GM06990 (cell line): ENCODE data around the gene ADAP1.

ENCODE experiments used
- DNase-seq: peaks from one replicate; pipeline ENCODE4 v3.0.0-alpha.2; 2011; ENCODE audit not compliant: insufficient read length; ENCODE audit errors: extremely low read depth
- H3K27me3 ChIP-seq: replicated peaks from 2 replicates; pipeline ENCODE4 v1.6.0; 2011; ENCODE audit warnings: low read length; ENCODE audit not compliant: control insufficient read depth, insufficient read depth
- H3K36me3 ChIP-seq: 2 replicates; pipeline ENCODE4 v1.5.1; 2011; ENCODE audit warnings: low read length; ENCODE audit not compliant: control insufficient read depth, insufficient read depth
- H3K4me3 ChIP-seq: replicated peaks from 2 replicates; pipeline ENCODE4 v1.5.1; 2011; ENCODE audit warnings: low read depth, mild to moderate bottlenecking, control low read depth, low read length
- CTCF ChIP-seq: IDR thresholded peaks from 2 replicates; pipeline ENCODE4 v1.5.1; 2011; ENCODE audit warnings: low read length, control low read depth, mild to moderate bottlenecking, inconsistent platforms; ENCODE audit not compliant: insufficient read depth, poor library complexity, severe bottlenecking

ADAP1 gene

GRCh38 chr7:936386-937054 lies 18.0 kb downstream of the ADAP1 start:
- no peak overlapping the region; the same call in 1 of the 2 replicates for H3K4me3 ChIP-seq
- H3K36me3 ChIP-seq = peaks cover 3% of the 10 kb centered on the region
- no peak for TF ChIP-seq CTCF
- peak; percentile 86 for DNase-seq
- H3K27me3 ChIP-seq = no peaks in the 10 kb centered on the region

- TF ChIP-seq CTCF = no peak
These were observed 18.6 kb downstream of the ADAP1 start for GRCh38 chr7:935874-936385.

GRCh38 chr7:935164-935873 lies 19.2 kb downstream of the ADAP1 start:
- Histone ChIP-seq H3K36me3 (peaks cover 3% of the 10 kb centered on the region), H3K4me3 (no peak overlapping the region), H3K27me3 (no peaks in the 10 kb centered on the region)
- no peak for DNase-seq
- TF ChIP-seq CTCF = no peak

More at GRCh38 chr7:935874-936385, 18.6 kb downstream of the ADAP1 start:
- H3K27me3 ChIP-seq = no peaks in the 10 kb centered on the region
- no peak for DNase-seq
- H3K4me3 ChIP-seq = no peak overlapping the region; the same call in 1 of the 2 replicates
- peaks cover 3% of the 10 kb centered on the region for H3K36me3 ChIP-seq

GRCh38 chr7:934469-935163 lies 19.9 kb downstream of the ADAP1 start:
- Histone ChIP-seq H3K4me3 (no peak overlapping the region), H3K27me3 (no peaks in the 10 kb centered on the region), H3K36me3 (peaks cover 3% of the 10 kb centered on the region)
- no peak for TF ChIP-seq CTCF
- DNase-seq = no peak

GRCh38 chr7:932651-932975 lies 21.9 kb downstream of the ADAP1 start:
- H3K4me3 ChIP-seq = no peak overlapping the region
- no peak for DNase-seq
- H3K36me3 ChIP-seq = peaks cover 3% of the 10 kb centered on the region
- H3K27me3 ChIP-seq = no peaks in the 10 kb centered on the region
- no peak for TF ChIP-seq CTCF
